NCI-H1417 (cell line): Measurements from ENCODE around the gene PHC3.
"Not testable (repeated sequence)": the region's sequence is repeated elsewhere in the genome, so short reads cannot be mapped to it uniquely, and the experiment has no call there.

Source experiments
- DNase-seq, 3 experiments: peaks; one replicate each; lab custom pipeline; 2025; lab: John Stamatoyannopoulos, UW

PHC3 gene

DNA sequence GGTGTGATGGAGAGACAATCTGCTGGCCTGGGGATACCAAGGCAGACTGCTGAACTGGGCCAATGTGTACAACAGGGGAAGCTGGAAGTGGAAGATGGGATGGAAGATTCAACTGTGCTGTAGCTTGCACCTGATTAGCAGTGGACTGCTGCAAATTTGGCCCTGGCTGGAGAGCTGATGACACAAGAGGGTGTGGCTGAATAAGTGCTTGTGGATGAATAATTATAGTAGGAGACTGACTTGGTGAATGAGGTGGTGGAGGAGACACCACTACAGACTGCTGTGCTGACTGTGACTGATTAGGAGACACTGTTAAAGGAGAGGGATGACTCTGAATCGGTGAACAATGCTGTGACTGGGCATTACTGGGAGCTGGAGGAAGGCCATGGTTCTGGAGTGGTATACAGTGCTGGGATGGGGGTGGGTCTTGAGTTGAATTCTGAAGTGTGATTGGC, 52.5 kb downstream of the PHC3 start:
- DNase-seq: peak in 1 of 3 experiments; percentile 13

DNA sequence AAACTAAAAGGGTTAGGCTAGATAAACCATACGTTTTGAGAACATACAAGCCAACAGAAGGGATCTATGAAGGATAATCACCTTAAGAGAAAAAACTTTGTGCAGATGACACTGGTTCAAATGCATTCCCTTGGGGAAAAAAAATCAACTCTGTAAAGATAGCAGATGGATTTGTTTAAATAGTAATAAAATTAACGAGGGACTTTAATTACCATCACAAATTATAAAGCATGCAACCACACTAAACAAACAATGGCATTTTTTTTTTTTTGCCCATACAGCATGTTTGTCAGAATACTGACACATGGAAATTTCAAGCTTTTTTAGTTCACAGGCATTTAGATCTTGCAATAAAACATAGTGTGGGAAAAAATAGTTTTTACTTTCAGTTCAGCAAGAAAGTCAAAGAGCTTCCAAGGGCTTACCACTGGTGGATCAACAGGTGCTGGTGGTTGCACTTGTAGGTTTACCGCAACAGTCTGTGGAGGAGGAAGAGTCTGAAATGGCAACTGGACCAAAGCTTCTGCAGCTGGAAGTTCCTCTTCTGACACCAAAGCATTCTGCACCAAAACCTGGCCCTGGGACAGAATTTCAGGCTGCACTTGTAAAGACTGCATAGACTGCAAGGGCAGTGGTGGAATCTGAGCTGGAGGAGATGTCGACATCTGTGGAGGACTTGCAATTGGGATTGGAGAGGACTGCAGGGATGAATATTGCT, 53.1 kb downstream of the PHC3 start:
- peak in 2 of 3 experiments; percentile 4 to 44 for DNase-seq

DNA sequence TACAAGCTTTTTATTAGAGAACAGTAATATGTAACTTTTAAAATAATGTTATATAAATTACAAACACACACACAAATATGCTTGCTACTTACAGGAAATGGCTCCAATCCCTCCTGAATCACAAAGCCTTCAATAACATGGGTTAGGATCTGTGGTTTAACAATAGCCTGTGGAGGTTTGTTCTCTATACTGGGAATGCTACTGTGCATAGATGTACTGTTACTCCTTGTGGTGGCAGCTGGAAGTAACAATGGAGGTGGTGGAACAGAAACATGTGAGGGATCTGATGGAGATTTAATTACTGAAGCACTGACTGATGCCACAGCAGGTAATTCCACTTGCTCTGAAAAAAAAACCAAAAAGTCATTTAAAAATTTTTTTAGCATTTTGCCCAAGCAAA, 64.4 kb downstream of the PHC3 start:
- no peak for DNase-seq

GRCh38 chr3:170114165-170114564, 67.4 kb downstream of the PHC3 start:
- DNase-seq: not testable (repeated sequence)

DNA sequence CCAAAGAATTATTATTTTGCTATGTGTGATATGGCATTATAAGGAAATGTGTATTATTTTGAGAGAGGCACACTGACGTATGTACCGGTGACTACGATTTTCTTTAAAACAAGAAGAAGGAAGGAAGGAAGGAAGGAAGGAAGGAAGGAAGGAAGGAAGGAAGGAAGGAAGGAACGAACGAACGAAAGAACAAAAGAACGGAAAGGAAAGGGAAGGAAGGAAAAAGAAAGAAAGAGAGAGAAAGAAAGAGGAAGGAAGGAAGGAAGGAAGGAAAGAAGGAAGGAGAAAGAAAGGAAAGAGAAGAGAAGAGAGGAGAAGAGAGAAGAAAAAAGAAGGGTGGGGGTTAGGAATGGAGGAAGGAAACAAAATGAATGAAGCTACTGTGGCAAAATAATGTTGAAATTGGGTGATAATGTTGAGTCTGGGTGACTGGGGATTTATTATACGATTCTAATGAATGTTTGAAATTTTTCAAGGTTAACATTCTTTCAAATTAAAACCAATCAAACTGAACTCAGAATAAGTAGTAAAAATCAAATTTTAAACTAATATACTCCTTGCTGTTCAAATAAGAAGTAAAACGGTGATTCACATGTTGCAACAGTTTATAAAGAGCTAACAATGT, 70.3 kb downstream of the PHC3 start:
- no peak for DNase-seq

DNA sequence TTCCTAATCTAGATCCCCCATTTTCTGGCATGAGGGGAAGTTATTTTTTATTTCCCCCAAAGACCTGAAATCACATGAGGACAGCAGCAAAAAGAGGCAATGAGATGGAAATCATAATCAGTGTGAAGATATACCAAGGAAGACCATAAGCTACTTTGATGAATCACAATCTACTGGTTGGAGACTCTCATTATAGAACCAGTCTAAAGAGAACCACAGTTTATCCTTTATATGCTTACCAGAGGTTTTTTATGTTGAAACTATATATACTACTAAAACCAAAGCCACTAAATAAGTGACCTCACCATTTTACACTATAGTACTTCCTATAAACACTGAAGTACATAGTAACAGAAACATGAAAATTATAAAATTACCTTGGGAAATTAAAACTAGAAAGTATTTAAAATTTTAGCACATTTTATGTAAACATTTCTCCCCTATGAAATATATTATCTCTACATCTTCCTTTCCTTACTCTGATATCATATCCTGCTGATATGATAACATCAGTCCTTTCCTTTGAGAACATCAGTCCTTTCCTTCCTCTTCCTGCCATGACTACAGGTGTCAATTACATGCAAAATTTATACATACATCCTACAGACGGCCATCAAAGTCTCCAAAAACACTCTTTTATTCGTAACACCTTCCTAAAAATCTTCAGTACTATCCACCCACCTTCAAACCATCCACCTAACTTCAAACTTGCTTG, 71.8 kb downstream of the PHC3 start:
- DNase-seq: no peak

DNA sequence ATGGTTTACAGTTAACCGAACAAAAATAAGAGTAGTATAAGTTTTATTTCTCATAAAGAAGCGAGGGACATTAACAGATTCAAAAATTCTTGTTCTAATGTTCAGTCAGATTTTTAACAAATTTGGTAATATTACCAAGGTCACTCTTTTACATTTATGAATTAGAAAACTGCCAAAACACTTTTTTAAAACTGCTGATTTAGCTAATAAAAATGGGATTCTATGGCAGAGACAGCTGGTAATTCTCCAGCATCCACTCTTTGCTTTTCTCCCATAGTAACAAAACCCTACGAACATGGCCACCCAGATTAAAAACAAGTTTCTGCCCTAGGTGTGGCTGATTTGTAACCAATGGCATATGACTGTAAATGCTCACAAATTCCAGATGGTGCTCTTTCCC, 72.6 kb downstream of the PHC3 start:
- no peak for DNase-seq

- no peak for DNase-seq
Measured at GRCh38 chr3:170107941-170108340, 73.6 kb downstream of the PHC3 start.

- DNase-seq: no peak
Measured at GRCh38 chr3:170102431-170102830, 79.1 kb downstream of the PHC3 start.

GRCh38 chr3:170100944-170101343, 80.6 kb downstream of the PHC3 start:
- no peak for DNase-seq

GRCh38 chr3:170098753-170099152, 82.8 kb downstream of the PHC3 start:
- DNase-seq: no peak

DNA sequence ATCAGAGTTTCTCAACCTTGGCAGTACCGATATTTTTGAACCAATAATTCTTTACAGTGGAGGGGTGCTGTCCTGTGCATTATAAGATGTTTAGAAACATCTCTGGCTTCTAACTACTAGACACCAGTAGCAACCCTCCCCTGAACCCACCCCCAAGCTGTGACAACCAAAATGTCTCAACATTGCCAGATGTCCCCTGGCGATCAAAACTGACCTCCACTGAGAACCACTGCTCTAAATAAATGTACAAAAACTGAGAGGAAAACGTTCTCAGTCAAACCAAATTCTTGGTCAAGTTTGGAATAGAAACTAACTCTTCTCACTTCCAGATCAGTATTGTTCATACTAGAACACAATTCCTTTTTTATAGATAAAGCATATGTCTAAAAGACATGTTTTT, 85.2 kb downstream of the PHC3 start:
- no peak for DNase-seq

- no peak for DNase-seq
Measured at GRCh38 chr3:170095771-170096170, 85.8 kb downstream of the PHC3 start.

GRCh38 chr3:170092907-170093306, 88.6 kb downstream of the PHC3 start:
- no peak for DNase-seq

DNA sequence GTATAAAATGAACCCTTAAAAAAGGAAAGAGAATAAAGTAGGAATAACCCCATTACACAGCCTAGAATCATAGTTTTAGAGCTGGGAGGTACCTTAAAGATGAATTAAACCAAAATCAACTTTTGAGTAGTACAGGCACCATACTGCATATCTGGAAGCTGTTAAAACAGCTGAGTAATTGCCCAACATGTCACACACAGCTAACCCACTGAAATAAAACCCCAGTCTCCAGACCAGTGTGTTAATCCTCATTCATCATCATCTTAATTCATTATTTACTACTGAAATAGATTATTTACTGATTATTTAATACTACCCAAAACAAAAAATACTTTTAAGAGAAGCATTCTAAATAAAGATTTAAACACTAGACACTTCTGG, 90.9 kb downstream of the PHC3 start:
- no peak for DNase-seq

GRCh38 chr3:170089862-170090600, 91.5 kb downstream of the PHC3 start:
- no peak for DNase-seq

GRCh38 chr3:170085396-170085795, 96.1 kb downstream of the PHC3 start:
- DNase-seq: no peak

DNA sequence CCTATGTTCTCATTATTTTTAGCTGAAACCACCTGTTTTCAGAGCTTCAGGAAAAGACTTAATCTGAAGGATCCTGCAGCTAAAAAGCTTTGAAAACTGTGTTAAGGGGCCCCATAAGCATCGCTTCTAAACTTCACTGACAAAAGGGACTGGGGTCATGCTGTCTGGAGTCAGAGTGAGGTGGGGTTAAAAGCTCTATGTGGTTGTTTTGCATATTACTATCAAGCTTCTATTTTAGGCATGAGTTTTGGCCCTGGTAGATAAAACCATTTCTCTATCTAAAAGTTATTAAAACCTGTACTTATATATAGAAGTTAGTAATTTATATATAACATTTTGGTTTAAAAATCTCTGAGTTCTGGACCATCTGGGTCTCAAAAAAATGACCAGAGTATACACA, 98.2 kb downstream of the PHC3 start:
- DNase-seq: no peak

GRCh38 chr3:170081079-170081741, 100.3 kb downstream of the PHC3 start:
- DNase-seq: no peak

GRCh38 chr3:170080605-170081004, 100.9 kb downstream of the PHC3 start:
- DNase-seq: no peak

- no peak for DNase-seq
Measured at GRCh38 chr3:170079536-170080165, 101.9 kb downstream of the PHC3 start.
